H1 (cell line): ENCODE data around the gene MGAT5B. TPM values are rescaled to one million over a fixed set of nuclear protein-coding genes. Genes with fewer than 3 reads are reported as not detected.

ENCODE experiments used
- CTCF ChIA-PET: fragments of 300-600 bp; sonication (Branson Sonifier 250); formaldehyde crosslinking; loops from one replicate; lab custom pipeline; 2021; ENCODE audit not compliant: partially characterized antibody; lab: Charles Lee
- POLR2A ChIA-PET: fragments of 300-600 bp; sonication (Branson Sonifier 250); formaldehyde crosslinking; loops from one replicate; lab custom pipeline; 2021; ENCODE audit warnings: inconsistent platforms; ENCODE audit not compliant: partially characterized antibody; lab: Charles Lee
- DNase-seq, 2 experiments: peaks; one replicate each; pipeline versions ENCODE4 v3.0.0 to v3.0.0-alpha.2; 2010 to 2022; ENCODE audit warnings: low spot score in 2 of 2, low read depth in 1 of 2, mixed read lengths in 1 of 2
- FAIRE-seq: peaks from 2 replicates; lab custom pipeline; 2011; peaks lifted over from hg19 to GRCh38; lab: Jason Lieb, UNC
- H2AFZ ChIP-seq: 2 replicates; pipeline ENCODE4 v1.8.1; 2012; ENCODE audit warnings: low read length, inconsistent platforms
- H2AK5ac ChIP-seq: 2 replicates; pipeline ENCODE4 v1.6.1; 2013; ENCODE audit warnings: low read depth, low read length
- H2BK120ac ChIP-seq: replicated peaks from 2 replicates; pipeline ENCODE3; 2013; ENCODE audit warnings: low read depth, low read length, inconsistent platforms
- H2BK12ac ChIP-seq: 2 replicates; pipeline ENCODE4 v1.6.1; 2013; ENCODE audit warnings: low read depth, low read length
- H2BK15ac ChIP-seq: 2 replicates; pipeline ENCODE4 v1.6.1; 2013; ENCODE audit warnings: low read length
- H2BK20ac ChIP-seq: 2 replicates; pipeline ENCODE4 v1.6.1; 2013; ENCODE audit warnings: low read length
- H2BK5ac ChIP-seq: 2 replicates; pipeline ENCODE4 v1.6.1; 2013; ENCODE audit warnings: low read depth, low read length
- H3K14ac ChIP-seq: 2 replicates; pipeline ENCODE4 v1.6.1; 2013; ENCODE audit warnings: inconsistent platforms; ENCODE audit not compliant: insufficient read length
- H3K18ac ChIP-seq: 2 replicates; pipeline ENCODE4 v1.6.1; 2013; ENCODE audit warnings: low read length; ENCODE audit errors: extremely low read depth
- H3K23ac ChIP-seq: 2 replicates; pipeline ENCODE4 v1.6.1; 2013; ENCODE audit warnings: inconsistent platforms; ENCODE audit not compliant: insufficient read length
- H3K23me2 ChIP-seq: 2 replicates; pipeline ENCODE4 v1.6.1; 2013; ENCODE audit warnings: low read depth, low read length
- H3K27ac ChIP-seq: 2 replicates; pipeline ENCODE4 v1.6.1; 2011; ENCODE audit warnings: low read depth, low read length, inconsistent platforms
- H3K27me3 ChIP-seq, 4 experiments: replicated peaks in 1 of 4; 1 replicate in 1 of 4; 2 replicates in 3 of 4; pipeline versions ENCODE4 v1.6.1 to v1.8.1; 2011 to 2013; ENCODE audit warnings: low read length in 3 of 4, mild to moderate bottlenecking in 3 of 4, inconsistent platforms in 2 of 4, mixed read lengths in 2 of 4, moderate library complexity in 1 of 4; ENCODE audit not compliant: control insufficient read depth in 3 of 4, insufficient read depth in 3 of 4; ENCODE audit errors: extremely low read depth in 1 of 4
- H3K36me3 ChIP-seq, 4 experiments: 2 replicates each; pipeline versions ENCODE4 v1.6.1 to v1.8.1; 2011 to 2013; ENCODE audit warnings: mild to moderate bottlenecking in 4 of 4, low read length in 3 of 4, moderate library complexity in 2 of 4, control low read depth in 1 of 4, inconsistent platforms in 1 of 4; ENCODE audit not compliant: insufficient read depth in 4 of 4, control insufficient read depth in 2 of 4
- H3K4ac ChIP-seq: replicated peaks from 2 replicates; pipeline ENCODE3; 2013; ENCODE audit warnings: low read length, low read depth, mixed read lengths, inconsistent platforms; ENCODE audit not compliant: insufficient read length
- H3K4me1 ChIP-seq, 4 experiments: replicated peaks in 1 of 4; 1 replicate in 1 of 4; 2 replicates in 3 of 4; pipeline versions ENCODE4 v1.6.1 to v1.8.1; 2011 to 2013; ENCODE audit warnings: low read length in 3 of 4, inconsistent platforms in 2 of 4, mixed read lengths in 1 of 4; ENCODE audit not compliant: insufficient read depth in 4 of 4, control insufficient read depth in 3 of 4
- H3K4me2 ChIP-seq, 2 experiments: 2 replicates each; pipeline versions ENCODE4 v1.6.1 to v1.8.1; 2011 to 2013; ENCODE audit warnings: low read depth in 2 of 2, low read length in 2 of 2, control low read depth in 1 of 2, inconsistent platforms in 1 of 2, mild to moderate bottlenecking in 1 of 2; ENCODE audit not compliant: insufficient read depth in 1 of 2
- H3K4me3 ChIP-seq, 4 experiments: fragments of 200-600, 300-600 bp in 1 of 4; sonication (generic), shearing (Covaris generic), sonication (Bioruptor Twin) in 1 of 4; 2 replicates each; pipeline versions ENCODE4 v1.5.1 to v1.8.1; 2011 to 2016; ENCODE audit warnings: low read length in 4 of 4, low read depth in 3 of 4, control low read depth in 2 of 4, inconsistent platforms in 2 of 4, mild to moderate bottlenecking in 2 of 4, mixed read lengths in 1 of 4, moderate library complexity in 1 of 4; ENCODE audit not compliant: insufficient read depth in 2 of 4; ENCODE audit errors: extremely low read depth in 1 of 4
- H3K56ac ChIP-seq: replicated peaks from 2 replicates; pipeline ENCODE3; 2013; ENCODE audit warnings: low read depth, mild to moderate bottlenecking, mixed read lengths, low read length, inconsistent platforms; ENCODE audit not compliant: insufficient read length
- H3K79me1 ChIP-seq: 2 replicates; pipeline ENCODE4 v1.6.1; 2013; ENCODE audit warnings: low read depth, low read length, control low read depth
- H3K79me2 ChIP-seq, 2 experiments: 2 replicates each; pipeline versions ENCODE4 v1.6.1 to v1.8.1; 2012 to 2013; ENCODE audit warnings: low read length in 2 of 2, mild to moderate bottlenecking in 2 of 2, inconsistent platforms in 1 of 2; ENCODE audit not compliant: insufficient read depth in 2 of 2, control insufficient read depth in 1 of 2
- H3K9ac ChIP-seq, 4 experiments: replicated peaks in 1 of 4; 1 replicate in 1 of 4; 2 replicates in 3 of 4; pipeline versions ENCODE4 v1.6.1 to v1.8.1; 2011 to 2013; ENCODE audit warnings: low read depth in 3 of 4, low read length in 3 of 4, control low read depth in 2 of 4, mild to moderate bottlenecking in 2 of 4, moderate library complexity in 2 of 4, inconsistent platforms in 1 of 4; ENCODE audit errors: extremely low read depth in 1 of 4
- H3K9me3 ChIP-seq, 2 experiments: 2 replicates each; pipeline versions ENCODE4 v1.6.1 to v1.8.1; 2012 to 2013; ENCODE audit warnings: mild to moderate bottlenecking in 2 of 2, moderate library complexity in 2 of 2, control low read depth in 1 of 2, inconsistent platforms in 1 of 2, low read depth in 1 of 2, low read length in 1 of 2, mixed read lengths in 1 of 2; ENCODE audit not compliant: insufficient read depth in 2 of 2
- H4K20me1 ChIP-seq, 2 experiments: replicated peaks in 1 of 2; 2 replicates each; pipeline versions ENCODE3 to v1.8.1; 2011 to 2013; ENCODE audit warnings: inconsistent platforms in 2 of 2, low read length in 2 of 2, mild to moderate bottlenecking in 1 of 2; ENCODE audit not compliant: insufficient read depth in 2 of 2, control insufficient read depth in 1 of 2
- H4K5ac ChIP-seq: 2 replicates; pipeline ENCODE4 v1.6.1; 2013; ENCODE audit warnings: low read length, low read depth, mixed read lengths, inconsistent platforms; ENCODE audit not compliant: insufficient read length
- H4K8ac ChIP-seq: 2 replicates; pipeline ENCODE4 v1.8.0; 2013; ENCODE audit warnings: mild to moderate bottlenecking, moderate library complexity, low read length, inconsistent platforms; ENCODE audit not compliant: insufficient read depth; ENCODE audit errors: extremely low read depth
- H4K91ac ChIP-seq: replicated peaks from 2 replicates; pipeline ENCODE3; 2013; ENCODE audit warnings: low read length, mixed read lengths, inconsistent platforms; ENCODE audit not compliant: insufficient read length
- BRCA1 ChIP-seq: IDR thresholded peaks from 2 replicates; pipeline ENCODE4 v1.6.1; 2012; ENCODE audit warnings: low read depth, low read length, improper control_type of control experiment
- CHD1 ChIP-seq: IDR thresholded peaks from 2 replicates; pipeline ENCODE4 v1.6.1; 2012; ENCODE audit warnings: low read depth, low read length, improper control_type of control experiment
- SP2 ChIP-seq: IDR thresholded peaks from 2 replicates; pipeline ENCODE4 v1.6.1; 2012; ENCODE audit warnings: mild to moderate bottlenecking, low read length, inconsistent platforms
- TBP ChIP-seq: IDR thresholded peaks from 2 replicates; pipeline ENCODE4 v1.6.1; 2011; ENCODE audit warnings: low read depth, low read length, improper control_type of control experiment
- WGBS, 2 experiments: shearing (Covaris generic) in 1 of 2; methylation state at CpG; one replicate each; pipeline versions ENCODE4 v1.1.6 to v1.1.7; 2013 to 2015; ENCODE audit warnings: low lambda C conversion rate in 2 of 2, mixed read lengths in 2 of 2, inconsistent platforms in 1 of 2, low coverage in 1 of 2, missing lambda C conversion rate in 1 of 2; ENCODE audit not compliant: insufficient replicate concordance in 2 of 2, insufficient coverage in 1 of 2, insufficient read length in 1 of 2; ENCODE audit errors: extremely low coverage in 1 of 2, missing lambda C conversion rate in 1 of 2; 5-methylcytosine and 5-hydroxymethylcytosine counted together
- polyA plus RNA-seq, 7 experiments: library from polyadenylated mRNA; depleted of rRNA in 3 of 7; stranded (reverse) in 5 of 7; unstranded in 2 of 7; fragments of >200 nt in 5 of 7; fragments of 200-250 nt in 2 of 7; gene quantifications; 1 replicate in 5 of 7; 2 replicates in 1 of 7; 4 replicates in 1 of 7; pipeline versions ENCODE4 v1.2.1 to v1.2.3, GENCODE V29; 2011 to 2013; ENCODE audit warnings: missing spikeins in 2 of 7, mixed read lengths in 2 of 7
- total RNA-seq: library from RNA; stranded (reverse); fragmentation: NEBNext Ultra II Directional; extraction: Animal tissue kit (Norgen Biotek cat#: 25700); gene quantifications from 2 replicates; pipeline ENCODE4 v1.2.1, GENCODE V29; 2021

Gene MGAT5B
- total and polyA plus RNA-seq, 2 of the 8 experiments (the other 6 are each of a cell fraction or from before 2014, with no cell fraction given): 7.9 to 8.2 TPM

DNA sequence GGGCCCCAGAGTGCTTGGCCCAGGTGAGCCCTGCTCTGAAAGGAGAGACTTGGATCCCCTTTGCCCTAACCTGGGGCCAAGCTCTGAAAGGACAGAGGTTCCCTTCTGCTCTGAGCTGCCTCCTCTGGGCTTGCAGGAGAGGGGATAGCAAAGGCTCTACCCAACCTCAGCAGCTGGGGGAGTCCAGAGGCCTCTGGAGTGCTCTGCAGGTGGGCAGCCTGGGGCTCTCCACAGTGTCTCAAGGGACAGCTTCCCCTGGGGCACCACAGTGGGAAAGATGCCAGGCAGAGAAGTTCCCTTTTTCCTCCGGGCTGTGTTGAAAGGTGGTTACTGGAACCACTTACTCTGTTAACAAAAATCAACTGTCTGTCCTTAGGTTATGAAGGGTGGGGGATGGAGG, 48.2 kb upstream of the MGAT5B start:
- Histone ChIP-seq H3K4me3 (no peak overlapping the region), H3K9me3 (no peaks in the 10 kb centered on the region), H4K91ac (no peak overlapping the region), H2AFZ (no peak overlapping the region), H3K4me1 (peaks cover 0 to 3% (median 0%) of the 10 kb centered on the region in 4 experiments; a peak in 3 of 7 replicates), H3K18ac (no peak overlapping the region), H3K23me2 (no peaks in the 10 kb centered on the region), H4K20me1 (no peaks in the 10 kb centered on the region), H3K23ac (no peak overlapping the region), H3K79me2 (no peaks in the 10 kb centered on the region), H3K27ac (no peak overlapping the region), H3K9ac (no peak overlapping the region), H4K8ac (no peak overlapping the region), H2BK120ac (no peak overlapping the region), H2BK5ac (no peak overlapping the region), H3K14ac (no peak overlapping the region), H2BK20ac (no peak overlapping the region), H3K4me2 (no peak overlapping the region), H3K79me1 (no peaks in the 10 kb centered on the region), H3K56ac (no peak overlapping the region), H2BK15ac (no peak overlapping the region), H3K4ac (no peak overlapping the region), H3K27me3 (no peaks in the 10 kb centered on the region), H2AK5ac (no peak overlapping the region; the same call in 1 of the 2 replicates), H3K36me3 (no peaks in the 10 kb centered on the region), H4K5ac (no peak overlapping the region), H2BK12ac (no peak overlapping the region)
- ChIA-PET POLR2A (no interaction called here), CTCF (interaction anchor here (0.6 to 1.4 kb wide), 8 partner anchors 8 to 541 kb away, joined by 3 to 4 read pairs (median 3); no protein-coding TSS in a partner anchor)
- WGBS, 2 experiments: 71% methylated on average over 1 of the region's 1 CpG; no CpG with 5 or more reads in 1 of the 2 experiments
- FAIRE-seq (no peak), DNase-seq (no peak)
- TF ChIP-seq CHD1: no peak
- no peak for TF ChIP-seq SP2
- no peak for TF ChIP-seq BRCA1
- no peak for TF ChIP-seq TBP
